Nephron progenitor cell (in vitro differentiated cells): ENCODE results near the gene PREP.

Source experiments
- DNase-seq: peaks from one replicate; pipeline ENCODE4 v3.0.0; 2021
- H3K27ac Mint-ChIP-seq: 2 replicates; pipeline ENCODE4 v1.8.0; 2021; ENCODE audit warnings: mild to moderate bottlenecking, moderate library complexity, mixed read lengths
- H3K27me3 Mint-ChIP-seq: 2 replicates; pipeline ENCODE4 v1.8.0; 2021; ENCODE audit warnings: mild to moderate bottlenecking, low read depth, mixed read lengths; ENCODE audit not compliant: poor library complexity
- H3K36me3 Mint-ChIP-seq: 2 replicates; pipeline ENCODE4 v1.8.0; 2021; ENCODE audit warnings: low read depth, mixed read lengths
- H3K4me1 Mint-ChIP-seq: 2 replicates; pipeline ENCODE4 v1.8.0; 2021; ENCODE audit warnings: mixed read lengths
- H3K4me3 Mint-ChIP-seq: 2 replicates; pipeline ENCODE4 v1.8.0; 2021; ENCODE audit warnings: mild to moderate bottlenecking, moderate library complexity, mixed read lengths
- H3K9me3 Mint-ChIP-seq: 2 replicates; pipeline ENCODE4 v1.8.0; 2021; ENCODE audit warnings: mild to moderate bottlenecking, moderate library complexity, mixed read lengths
- TF ChIP-seq, protein P1 (sequence below): fragments of 200-600 bp; sonication (generic); IDR thresholded peaks from 2 replicates; pipeline ENCODE4 v1.5.0; 2021; ENCODE audit warnings: antibody characterized with exemption

Gene PREP

DNA sequence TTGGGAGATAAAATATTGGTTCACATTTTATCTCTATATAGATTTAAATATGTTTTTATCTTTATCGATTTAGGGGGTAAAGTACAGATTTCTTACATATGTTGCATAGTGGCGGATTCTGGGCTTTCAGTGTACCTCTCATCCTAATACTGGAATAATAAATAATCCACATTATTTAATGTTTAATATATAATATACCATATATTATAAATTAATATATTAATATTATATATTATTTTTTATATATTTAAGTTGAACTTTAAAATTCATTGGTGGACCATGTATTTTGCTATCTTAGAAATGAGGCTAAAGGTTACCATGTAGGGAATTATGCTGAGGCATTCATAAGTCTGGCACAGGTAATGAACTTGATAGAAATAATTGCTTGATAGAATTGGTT lies 133.5 kb downstream of the PREP start:
- Mint-ChIP-seq H3K27me3 (peaks cover 3% of the 10 kb centered on the region), H3K4me3 (no peak overlapping the region), H3K4me1 (peaks cover 19% of the 10 kb centered on the region), H3K27ac (no peak overlapping the region), H3K36me3 (no peaks in the 10 kb centered on the region), H3K9me3 (peaks cover 6% of the 10 kb centered on the region)
- TF ChIP-seq, protein P1, sequence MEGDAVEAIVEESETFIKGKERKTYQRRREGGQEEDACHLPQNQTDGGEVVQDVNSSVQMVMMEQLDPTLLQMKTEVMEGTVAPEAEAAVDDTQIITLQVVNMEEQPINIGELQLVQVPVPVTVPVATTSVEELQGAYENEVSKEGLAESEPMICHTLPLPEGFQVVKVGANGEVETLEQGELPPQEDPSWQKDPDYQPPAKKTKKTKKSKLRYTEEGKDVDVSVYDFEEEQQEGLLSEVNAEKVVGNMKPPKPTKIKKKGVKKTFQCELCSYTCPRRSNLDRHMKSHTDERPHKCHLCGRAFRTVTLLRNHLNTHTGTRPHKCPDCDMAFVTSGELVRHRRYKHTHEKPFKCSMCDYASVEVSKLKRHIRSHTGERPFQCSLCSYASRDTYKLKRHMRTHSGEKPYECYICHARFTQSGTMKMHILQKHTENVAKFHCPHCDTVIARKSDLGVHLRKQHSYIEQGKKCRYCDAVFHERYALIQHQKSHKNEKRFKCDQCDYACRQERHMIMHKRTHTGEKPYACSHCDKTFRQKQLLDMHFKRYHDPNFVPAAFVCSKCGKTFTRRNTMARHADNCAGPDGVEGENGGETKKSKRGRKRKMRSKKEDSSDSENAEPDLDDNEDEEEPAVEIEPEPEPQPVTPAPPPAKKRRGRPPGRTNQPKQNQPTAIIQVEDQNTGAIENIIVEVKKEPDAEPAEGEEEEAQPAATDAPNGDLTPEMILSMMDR = no peak
- no peak for DNase-seq

DNA sequence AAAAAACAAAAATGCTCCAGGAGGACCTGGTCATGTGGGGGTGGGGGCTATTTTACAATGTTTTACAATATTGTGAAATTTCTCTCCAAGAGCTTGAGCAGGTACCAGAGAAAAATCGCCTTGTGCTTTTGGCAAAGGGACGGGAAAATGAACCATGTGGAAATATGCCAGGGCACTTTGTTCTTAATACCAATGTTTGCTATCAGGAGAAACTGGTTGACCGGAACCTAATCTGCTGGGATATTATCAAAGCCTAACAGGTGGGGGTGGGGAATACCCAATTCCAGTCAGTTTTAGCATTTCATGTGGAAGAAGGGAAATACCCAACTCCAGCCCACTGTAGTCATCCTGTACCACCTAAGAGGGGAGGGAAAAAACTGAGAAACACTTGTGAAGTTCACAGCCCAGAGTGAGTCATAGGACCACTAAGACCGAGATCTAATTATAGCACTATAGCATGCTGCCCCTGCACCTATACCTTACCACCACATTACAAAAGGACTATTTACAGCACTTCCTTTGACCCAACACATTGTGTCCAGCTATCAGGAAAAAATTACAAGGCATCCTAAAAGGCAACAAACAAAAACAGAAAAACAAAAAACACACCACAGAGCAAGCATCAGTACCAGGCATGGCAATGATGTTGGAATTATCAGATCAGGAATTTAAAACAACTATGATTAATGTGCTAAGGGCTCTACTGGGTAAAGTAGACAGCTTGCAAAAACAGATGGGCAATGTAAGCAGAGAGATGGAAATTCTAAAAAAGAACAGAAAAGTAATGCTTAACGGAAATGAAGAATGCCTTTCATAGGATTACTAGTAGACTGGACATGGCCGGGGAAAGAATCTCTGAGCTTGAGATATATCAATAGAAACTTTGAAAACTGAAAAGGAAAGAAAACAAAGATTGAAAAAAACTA lies 138.9 kb downstream of the PREP start:
- Mint-ChIP-seq H3K27me3 (peaks cover 3% of the 10 kb centered on the region), H3K36me3 (no peaks in the 10 kb centered on the region), H3K9me3 (peaks cover 6% of the 10 kb centered on the region), H3K27ac (no peak overlapping the region), H3K4me3 (no peak overlapping the region), H3K4me1 (peaks cover 13% of the 10 kb centered on the region)
- TF ChIP-seq, protein P1 = no peak
- no peak for DNase-seq

DNA sequence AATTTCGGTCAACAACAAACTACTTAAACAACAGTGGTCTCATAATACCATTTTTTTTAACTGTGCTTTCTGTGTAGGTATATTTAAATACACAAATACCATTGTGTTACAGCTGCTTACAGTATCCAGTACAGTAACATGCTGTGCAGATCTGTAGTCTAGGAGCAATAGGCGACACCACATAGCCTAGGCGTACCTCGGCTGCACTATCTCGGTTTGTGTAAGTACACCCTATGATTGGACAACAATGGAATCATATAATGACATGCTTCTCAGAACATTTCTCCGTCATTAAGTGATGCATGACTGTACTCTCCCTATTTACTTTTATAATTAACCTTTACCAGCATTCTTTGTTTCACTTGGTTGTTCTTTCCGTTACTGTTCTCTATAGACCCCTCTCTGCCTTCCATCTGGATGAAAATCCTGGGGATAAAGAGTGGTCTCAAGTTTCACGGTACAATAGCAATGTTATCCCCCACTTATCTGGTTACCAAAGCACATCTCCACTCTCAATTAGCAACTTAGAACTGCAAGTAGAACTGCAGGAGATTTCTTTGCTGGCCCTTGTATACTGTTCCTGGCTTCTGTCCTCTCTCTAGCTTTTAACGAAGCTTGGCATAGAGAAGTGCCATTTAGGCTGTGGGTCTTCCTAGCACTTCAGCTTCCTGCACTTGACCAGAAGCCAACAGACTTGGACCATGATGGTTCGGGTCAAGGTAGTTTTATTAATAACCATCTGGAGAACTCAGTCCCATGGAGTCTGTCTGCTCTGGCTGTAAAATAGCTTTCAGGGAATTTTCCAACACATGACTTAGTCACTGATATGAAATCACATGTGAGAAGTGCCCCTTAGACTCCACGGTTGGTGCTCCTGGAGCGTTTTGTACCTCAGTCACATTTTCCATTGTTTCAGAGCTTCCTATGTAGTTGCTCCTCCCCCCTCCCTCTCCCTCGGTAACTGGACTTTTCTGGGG lies 142.7 kb downstream of the PREP start:
- DNase-seq = no peak
- Mint-ChIP-seq H3K9me3 (no peaks in the 10 kb centered on the region), H3K36me3 (no peaks in the 10 kb centered on the region), H3K4me1 (peaks cover 13% of the 10 kb centered on the region), H3K27ac (peak overlapping the region; percentile 23), H3K27me3 (no peaks in the 10 kb centered on the region), H3K4me3 (no peak overlapping the region)
- TF ChIP-seq, protein P1 = no peak

DNA sequence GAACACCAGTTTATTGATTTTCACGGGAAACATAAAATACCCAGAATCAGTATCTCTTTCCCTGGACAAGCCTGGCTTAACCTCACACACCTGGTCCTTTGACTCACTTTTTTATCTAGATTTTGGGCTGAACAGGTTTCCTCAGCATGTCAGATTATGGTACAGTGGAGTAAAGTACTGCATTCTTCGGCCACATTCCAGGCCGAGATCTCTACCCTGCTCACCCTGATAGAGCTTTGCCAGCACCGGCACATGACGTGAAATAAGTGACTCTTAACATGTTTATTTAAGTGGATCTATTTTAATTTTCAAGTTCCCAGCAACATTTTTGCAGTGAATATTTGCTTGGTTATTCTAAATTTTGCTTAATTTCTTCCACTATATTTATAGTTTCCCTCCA lies 144.1 kb downstream of the PREP start:
- DNase-seq = no peak
- peaks cover 13% of the 10 kb centered on the region for H3K4me1 Mint-ChIP-seq
- TF ChIP-seq, protein P1 = no peak
- H3K36me3 Mint-ChIP-seq = no peaks in the 10 kb centered on the region
- H3K9me3 Mint-ChIP-seq = no peaks in the 10 kb centered on the region
- H3K27me3 Mint-ChIP-seq = no peaks in the 10 kb centered on the region
- H3K27ac Mint-ChIP-seq = no peak overlapping the region
- H3K4me3 Mint-ChIP-seq = no peak overlapping the region

DNA sequence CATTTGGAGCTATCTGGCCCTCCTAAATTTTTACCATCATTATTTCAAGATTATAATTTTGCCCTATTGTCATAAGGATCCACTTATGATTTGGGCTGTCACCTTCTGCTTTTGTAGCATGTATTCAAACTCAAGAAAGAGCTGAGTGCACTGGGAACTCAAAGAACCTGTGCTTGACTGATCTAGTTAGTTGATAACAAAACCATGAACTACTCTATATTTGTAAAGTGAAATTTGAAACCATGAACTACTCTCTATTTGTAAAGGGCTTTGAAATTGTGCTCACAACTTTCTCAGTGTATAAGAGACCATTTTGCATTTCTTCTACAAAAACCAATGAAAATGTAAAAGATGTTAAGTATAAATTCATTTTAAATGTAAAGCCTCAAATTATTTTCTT lies 145.5 kb downstream of the PREP start:
- Mint-ChIP-seq H3K27ac (no peak overlapping the region), H3K4me1 (peaks cover 13% of the 10 kb centered on the region)
- DNase-seq = no peak

More for the DNA sequence above, 145.5 kb downstream of the PREP start:
- Mint-ChIP-seq H3K36me3 (no peaks in the 10 kb centered on the region), H3K4me3 (no peak overlapping the region), H3K9me3 (no peaks in the 10 kb centered on the region), H3K27me3 (no peaks in the 10 kb centered on the region)
- TF ChIP-seq, protein P1 = no peak
